ENCODE results near the gene EIF4E3. TPM values are rescaled to one million over a fixed set of nuclear protein-coding genes. Genes with fewer than 3 reads are reported as not detected.

EIF4E3 gene
- total RNA-seq, 1 experiment from 2014 or later: 4.3 TPM

GRCh38 chr3:71629711-71630110, 95.5 kb downstream of the EIF4E3 start:
- Mint-ChIP-seq H3K27ac (ENCODE audit: low read depth, unreplicated experiment) (no peak overlapping the region), H3K4me3 (ENCODE audit: unreplicated experiment) (no peak overlapping the region), H3K4me1 (ENCODE audit: insufficient read depth, unreplicated experiment) (no peaks in the 10 kb centered on the region), H3K9me3 (ENCODE audit: unreplicated experiment) (peaks cover 9% of the 10 kb centered on the region), H3K36me3 (ENCODE audit: insufficient read depth, unreplicated experiment) (no peaks in the 10 kb centered on the region), H3K27me3 (ENCODE audit: insufficient read depth, unreplicated experiment) (no peaks in the 10 kb centered on the region)
- no peak for TF ChIP-seq CTCF (IDR thresholded peaks at IDR 0.05; ENCODE audit: unreplicated experiment)
- intact Hi-C loops (cut with micrococcal nuclease): no loop called here
- no TSS peak for BruUV-seq (replicated peaks)
- POLR2A ChIA-PET: no interaction called here
- no peak for DNase-seq (ENCODE audit: unreplicated experiment)
- CTCF ChIA-PET: no interaction called here

- H3K27ac Mint-ChIP-seq (ENCODE audit: low read depth, unreplicated experiment): no peak overlapping the region
- H3K4me3 Mint-ChIP-seq (ENCODE audit: unreplicated experiment): no peak overlapping the region
- no peak for DNase-seq (ENCODE audit: unreplicated experiment)
- BruUV-seq (replicated peaks): no TSS peak
- H3K9me3 Mint-ChIP-seq (ENCODE audit: unreplicated experiment): peaks cover 9% of the 10 kb centered on the region
- no peaks in the 10 kb centered on the region for H3K4me1 Mint-ChIP-seq (ENCODE audit: insufficient read depth, unreplicated experiment)
- intact Hi-C loops (cut with micrococcal nuclease): no loop called here
- no peaks in the 10 kb centered on the region for H3K36me3 Mint-ChIP-seq (ENCODE audit: insufficient read depth, unreplicated experiment)
- CTCF ChIA-PET: no interaction called here
- H3K27me3 Mint-ChIP-seq (ENCODE audit: insufficient read depth, unreplicated experiment): no peaks in the 10 kb centered on the region
- no peak for TF ChIP-seq CTCF (IDR thresholded peaks at IDR 0.05; ENCODE audit: unreplicated experiment)
- POLR2A ChIA-PET: interaction anchor here (0.6 kb wide), 1 partner anchor 18 kb away, joined by 3 read pairs; no protein-coding TSS in a partner anchor
These were observed 95.9 kb downstream of the EIF4E3 start for GRCh38 chr3:71629289-71629688.

- DNase-seq (ENCODE audit: unreplicated experiment): no peak
- ChIA-PET CTCF (interaction anchor here (0.8 to 1.1 kb wide), 2 partner anchors 20 to 69 kb away, joined by 3 to 4 read pairs; no protein-coding TSS in a partner anchor), POLR2A (interaction anchor here (0.6 kb wide), 1 partner anchor 19 kb away, joined by 3 read pairs; no protein-coding TSS in a partner anchor)
- H3K27me3 Mint-ChIP-seq (ENCODE audit: insufficient read depth, unreplicated experiment): no peaks in the 10 kb centered on the region
- no peak overlapping the region for H3K4me3 Mint-ChIP-seq (ENCODE audit: unreplicated experiment)
- TF ChIP-seq CTCF (IDR thresholded peaks at IDR 0.05; ENCODE audit: unreplicated experiment): no peak
- no peaks in the 10 kb centered on the region for H3K4me1 Mint-ChIP-seq (ENCODE audit: insufficient read depth, unreplicated experiment)
- no peak overlapping the region for H3K27ac Mint-ChIP-seq (ENCODE audit: low read depth, unreplicated experiment)
- H3K36me3 Mint-ChIP-seq (ENCODE audit: insufficient read depth, unreplicated experiment): no peaks in the 10 kb centered on the region
- intact Hi-C loops (cut with micrococcal nuclease): no loop called here
- H3K9me3 Mint-ChIP-seq (ENCODE audit: unreplicated experiment): peaks cover 9% of the 10 kb centered on the region
- no TSS peak for BruUV-seq (replicated peaks)
These were observed 96.7 kb downstream of the EIF4E3 start for GRCh38 chr3:71628522-71628921.

GRCh38 chr3:71625676-71626075, 99.5 kb downstream of the EIF4E3 start:
- ChIA-PET POLR2A (interaction anchor here (0.6 kb wide), 1 partner anchor 206 kb away, joined by 4 read pairs; no protein-coding TSS in a partner anchor), CTCF (no interaction called here)
- Mint-ChIP-seq H3K36me3 (ENCODE audit: insufficient read depth, unreplicated experiment) (no peaks in the 10 kb centered on the region), H3K27ac (ENCODE audit: low read depth, unreplicated experiment) (no peak overlapping the region), H3K27me3 (ENCODE audit: insufficient read depth, unreplicated experiment) (peaks cover 16% of the 10 kb centered on the region), H3K4me3 (ENCODE audit: unreplicated experiment) (no peak overlapping the region), H3K4me1 (ENCODE audit: insufficient read depth, unreplicated experiment) (no peaks in the 10 kb centered on the region), H3K9me3 (ENCODE audit: unreplicated experiment) (peaks cover 9% of the 10 kb centered on the region)
- intact Hi-C loops (cut with micrococcal nuclease): no loop called here
- TF ChIP-seq CTCF (IDR thresholded peaks at IDR 0.05; ENCODE audit: unreplicated experiment): no peak
- BruUV-seq (replicated peaks): no TSS peak
- no peak for DNase-seq (ENCODE audit: unreplicated experiment)

Other genes starting within 250 kb of the EIF4E3 start
- gene FOXP1, start 141.7 kb downstream of the EIF4E3 start, total RNA-seq (2022): 49.0 and 51.1 TPM in 2 replicates
- gene GPR27, start 28.5 kb upstream of the EIF4E3 start, total RNA-seq (2022): 4.4 and 6.3 TPM in 2 replicates
- not detected in 2 replicates for gene PROK2, start 59.7 kb upstream of the EIF4E3 start, total RNA-seq (2022)

All from MCF 10A (cell line).